Ishikawa (cell line): ENCODE measurements around the gene KRT85.

Experiments
- CEBPB ChIP-seq: IDR thresholded peaks from 2 replicates; pipeline ENCODE4 v1.6.1; 2012
- EGR1 ChIP-seq: IDR thresholded peaks from 2 replicates; pipeline ENCODE4 v1.6.1; 2012
- EP300 ChIP-seq: IDR thresholded peaks from 2 replicates; pipeline ENCODE4 v1.6.1; 2012; ENCODE audit warnings: borderline replicate concordance
- FOXM1 ChIP-seq: IDR thresholded peaks from 2 replicates; pipeline ENCODE4 v1.6.1; 2012; ENCODE audit warnings: low read depth, borderline replicate concordance
- MAX ChIP-seq: IDR thresholded peaks from 2 replicates; pipeline ENCODE4 v1.6.1; 2012
- NFIC ChIP-seq: IDR thresholded peaks from 2 replicates; pipeline ENCODE4 v1.6.1; 2012
- RAD21 ChIP-seq: IDR thresholded peaks from 2 replicates; pipeline ENCODE4 v1.6.1; 2012; ENCODE audit warnings: low read depth
- REST ChIP-seq: IDR thresholded peaks from 2 replicates; pipeline ENCODE4 v1.6.1; 2012; ENCODE audit warnings: low read depth, mild to moderate bottlenecking
- TAF1 ChIP-seq: IDR thresholded peaks from 2 replicates; pipeline ENCODE4 v1.6.1; 2012; ENCODE audit warnings: low read depth, mild to moderate bottlenecking
- TCF12 ChIP-seq: IDR thresholded peaks from 2 replicates; pipeline ENCODE4 v1.6.1; 2012; ENCODE audit warnings: low read depth
- TEAD4 ChIP-seq: IDR thresholded peaks from 2 replicates; pipeline ENCODE4 v1.6.1; 2012
- USF1 ChIP-seq: IDR thresholded peaks from 2 replicates; pipeline ENCODE4 v1.6.1; 2012
- YY1 ChIP-seq: IDR thresholded peaks from 2 replicates; pipeline ENCODE4 v1.6.1; 2012; ENCODE audit warnings: low read depth
- ZBTB7A ChIP-seq: IDR thresholded peaks from 2 replicates; pipeline ENCODE4 v1.6.1; 2012; ENCODE audit warnings: low read depth

KRT85 gene

GRCh38 chr12:52366738-52367485 lies at the start of gene KRT85:
Gene KRT85 (minus strand): TSS chr12:52367481. CDS start chr12:52367405, 76 bp downstream.
- no peak for TF ChIP-seq RAD21
- no peak for TF ChIP-seq MAX
- no peak for TF ChIP-seq USF1
- TF ChIP-seq TAF1 = no peak

- TF ChIP-seq TCF12 = no peak
- TF ChIP-seq ZBTB7A = no peak
- TF ChIP-seq TAF1 = no peak
- no peak for TF ChIP-seq CEBPB
- no peak for TF ChIP-seq NFIC
- no peak for TF ChIP-seq TEAD4
- no peak for TF ChIP-seq YY1
- no peak for TF ChIP-seq FOXM1
- no peak for TF ChIP-seq EGR1
- TF ChIP-seq USF1 = no peak
- TF ChIP-seq MAX = no peak
- TF ChIP-seq EP300 = no peak
- TF ChIP-seq REST = no peak
Observed at GRCh38 chr12:52416795-52417194, 49.5 kb upstream of the KRT85 start.

- peak; percentile 39; the same call in 1 of the 2 replicates for TF ChIP-seq NFIC
- no peak for TF ChIP-seq REST
- 0 out of 2 replicates have a peak, but pooled peaks have one; percentile 32 for TF ChIP-seq CEBPB
- TF ChIP-seq TAF1 = no peak
- no peak for TF ChIP-seq TCF12
Observed at GRCh38 chr12:52415870-52416750, 48.8 kb upstream of the KRT85 start.

GRCh38 chr12:52414936-52415335 lies 47.7 kb upstream of the KRT85 start:
- TF ChIP-seq ZBTB7A = no peak
- no peak for TF ChIP-seq TAF1

GRCh38 chr12:52413782-52414345 lies 46.6 kb upstream of the KRT85 start:
- TF ChIP-seq ZBTB7A = 0 out of 2 replicates have a peak, but pooled peaks have one; percentile 24
- TF ChIP-seq CEBPB = no peak
- no peak for TF ChIP-seq TAF1

GRCh38 chr12:52413202-52413601 lies 45.9 kb upstream of the KRT85 start:
- TF ChIP-seq CEBPB (no peak), MAX (no peak)
